Type B pancreatic cell (in vitro differentiated cells): ENCODE measurements around the gene DERL3. TPM values are rescaled to one million over a fixed set of nuclear protein-coding genes. Genes with fewer than 3 reads are reported as not detected.

ENCODE experiments used
- DNase-seq: peaks from one replicate; pipeline ENCODE4 v3.0.0; 2021; ENCODE audit warnings: mixed read lengths; ENCODE audit not compliant: unreplicated experiment; ENCODE audit errors: extremely low spot score
- H3K27ac Mint-ChIP-seq: 2 replicates; pipeline ENCODE4 v1.8.0; 2021; ENCODE audit warnings: mild to moderate bottlenecking, mixed read lengths
- H3K27me3 Mint-ChIP-seq: 2 replicates; pipeline ENCODE4 v1.8.0; 2021; ENCODE audit warnings: mixed read lengths
- H3K36me3 Mint-ChIP-seq: 2 replicates; pipeline ENCODE4 v1.8.0; 2021; ENCODE audit warnings: mixed read lengths
- H3K4me1 Mint-ChIP-seq: one replicate; pipeline ENCODE4 v1.8.0; 2021; ENCODE audit warnings: mixed read lengths; ENCODE audit not compliant: unreplicated experiment
- H3K4me3 Mint-ChIP-seq: 2 replicates; pipeline ENCODE4 v1.8.0; 2021; ENCODE audit warnings: mild to moderate bottlenecking, mixed read lengths
- H3K9me3 Mint-ChIP-seq: 2 replicates; pipeline ENCODE4 v1.8.0; 2021; ENCODE audit warnings: mixed read lengths
- CTCF ChIP-seq: fragments of 200-600 bp; sonication (generic); conservative IDR thresholded peaks from 2 replicates; pipeline ENCODE4 v1.5.0; 2021; ENCODE audit warnings: antibody characterized with exemption, mild to moderate bottlenecking
- total RNA-seq: library from RNA; stranded (reverse); gene quantifications from 2 replicates; pipeline ENCODE4 v1.2.1, GENCODE V29; 2021; ENCODE audit warnings: low replicate concordance

Gene DERL3
- total RNA-seq, 1 donor from 2014 or later, result 9.5 TPM

- no peaks in the 10 kb centered on the region for H3K27me3 Mint-ChIP-seq
- DNase-seq, result no peak
- H3K4me1 Mint-ChIP-seq, result peaks cover 16% of the 10 kb centered on the region
- H3K4me3 Mint-ChIP-seq, result no peak overlapping the region
- H3K9me3 Mint-ChIP-seq, result no peaks in the 10 kb centered on the region
- no peak for TF ChIP-seq CTCF
- H3K36me3 Mint-ChIP-seq, result peaks cover 28% of the 10 kb centered on the region
- no peak overlapping the region for H3K27ac Mint-ChIP-seq
These were observed 7.0 kb downstream of the DERL3 start for GRCh38 chr22:23831781-23832180.

- Mint-ChIP-seq H3K27ac (no peak overlapping the region), H3K9me3 (no peaks in the 10 kb centered on the region), H3K4me1 (peaks cover 21% of the 10 kb centered on the region), H3K27me3 (no peaks in the 10 kb centered on the region), H3K36me3 (peaks cover 31% of the 10 kb centered on the region), H3K4me3 (no peak overlapping the region)
- no peak for DNase-seq
- TF ChIP-seq CTCF, result no peak
These were observed 7.5 kb downstream of the DERL3 start for GRCh38 chr22:23831261-23831660.

GRCh38 chr22:23829845-23830372, 8.9 kb downstream of the DERL3 start:
- H3K4me1 Mint-ChIP-seq, result peaks cover 27% of the 10 kb centered on the region
- H3K4me3 Mint-ChIP-seq, result peak overlapping the region; percentile 19
- H3K27ac Mint-ChIP-seq, result peak overlapping the region; percentile 13
- no peaks in the 10 kb centered on the region for H3K27me3 Mint-ChIP-seq
- no peak for TF ChIP-seq CTCF
- DNase-seq, result no peak
- H3K9me3 Mint-ChIP-seq, result no peaks in the 10 kb centered on the region
- H3K36me3 Mint-ChIP-seq, result peaks cover 34% of the 10 kb centered on the region

- H3K4me3 Mint-ChIP-seq, result no peak overlapping the region
- H3K36me3 Mint-ChIP-seq, result peaks cover 36% of the 10 kb centered on the region
- H3K27me3 Mint-ChIP-seq, result no peaks in the 10 kb centered on the region
- peak overlapping the region; percentile 65 for H3K27ac Mint-ChIP-seq
- H3K9me3 Mint-ChIP-seq, result no peaks in the 10 kb centered on the region
- DNase-seq, result no peak
- no peak for TF ChIP-seq CTCF
- peaks cover 27% of the 10 kb centered on the region for H3K4me1 Mint-ChIP-seq
These were observed 9.8 kb downstream of the DERL3 start for GRCh38 chr22:23828800-23829680.

GRCh38 chr22:23827351-23827995, 11.3 kb downstream of the DERL3 start:
- no peak overlapping the region for H3K27ac Mint-ChIP-seq
- no peaks in the 10 kb centered on the region for H3K27me3 Mint-ChIP-seq
- no peak for TF ChIP-seq CTCF
- peaks cover 51% of the 10 kb centered on the region for H3K36me3 Mint-ChIP-seq
- DNase-seq, result no peak
- H3K9me3 Mint-ChIP-seq, result no peaks in the 10 kb centered on the region
- H3K4me1 Mint-ChIP-seq, result peaks cover 27% of the 10 kb centered on the region
- H3K4me3 Mint-ChIP-seq, result no peak overlapping the region
